SK-N-SH (cell line): ENCODE data around the gene METTL9.

Experiments
- EP300 ChIP-seq, 2 experiments: IDR thresholded peaks; 2 replicates each; pipeline versions ENCODE4 v1.4.0 to v1.6.1; 2012; ENCODE audit warnings: borderline replicate concordance in 1 of 2, low read depth in 1 of 2, low read length in 1 of 2
- EZH2phosphoT487 ChIP-seq: fragments of 200-600 bp; sonication (generic); IDR thresholded peaks from 2 replicates; pipeline ENCODE4 v1.6.1; 2017; ENCODE audit warnings: low read depth, mixed run types, mild to moderate bottlenecking, antibody characterized with exemption, moderate library complexity, borderline replicate concordance
- FOXJ3 ChIP-seq: sonication (generic); formaldehyde crosslinking; IDR thresholded peaks from 2 replicates; pipeline ENCODE4 v1.5.1; 2020; ENCODE audit warnings: mild to moderate bottlenecking, missing genetic modification reagents
- MXI1 ChIP-seq: IDR thresholded peaks from 2 replicates; pipeline ENCODE4 v1.6.1; 2012; ENCODE audit warnings: mild to moderate bottlenecking, low read depth, low read length, improper control_type of control experiment
- RCOR1 ChIP-seq: fragments of 150-350 bp; IDR thresholded peaks from 2 replicates; pipeline ENCODE4 v1.6.1; 2017; ENCODE audit warnings: antibody characterized with exemption, low read length
- REST ChIP-seq: IDR thresholded peaks from 2 replicates; pipeline ENCODE4 v1.6.1; 2012; ENCODE audit warnings: mild to moderate bottlenecking, low read depth, low read length, moderate library complexity
- RFX5 ChIP-seq: IDR thresholded peaks from 2 replicates; pipeline ENCODE4 v1.6.1; 2012; ENCODE audit warnings: mild to moderate bottlenecking, improper control_type of control experiment, low read length
- SMC3 ChIP-seq: IDR thresholded peaks from 2 replicates; pipeline ENCODE4 v1.6.1; 2012; ENCODE audit warnings: low read depth, low read length, improper control_type of control experiment
- TAF1 ChIP-seq: IDR thresholded peaks from 2 replicates; pipeline ENCODE4 v1.6.1; 2012; ENCODE audit warnings: low read depth, mild to moderate bottlenecking, low read length, moderate library complexity, borderline replicate concordance
- YY1 ChIP-seq: IDR thresholded peaks from 2 replicates; pipeline ENCODE4 v1.4.0; 2012; ENCODE audit warnings: low read depth, mild to moderate bottlenecking
- TF ChIP-seq, protein P1 (sequence below): fragments of 200-600 bp; sonication (generic); IDR thresholded peaks from 2 replicates; pipeline ENCODE4 v1.6.1; 2017; ENCODE audit warnings: antibody characterized with exemption, mild to moderate bottlenecking, moderate library complexity
- TF ChIP-seq, protein P2 (sequence below): fragments of 150-350 bp; IDR thresholded peaks from 2 replicates; pipeline ENCODE4 v1.6.1; 2017; ENCODE audit warnings: antibody characterized with exemption, low read length, low read depth, borderline replicate concordance

GRCh38 chr16:21628121-21628726 is 28.8 kb downstream of the METTL9 start:
- TF ChIP-seq EZH2phosphoT487 (no peak), REST (no peak), YY1 (no peak), FOXJ3 (CRISPR knock-in tag) (no peak), RCOR1 (no peak), MXI1 (no peak), TAF1 (no peak), SMC3 (no peak), EP300 (IDR thresholded peaks at IDR 0.05; ENCODE audit: borderline replicate concordance in 1 of 2, low read depth in 1 of 2, low read length in 1 of 2) (no peak), RFX5 (no peak)
- TF ChIP-seq, protein P1, sequence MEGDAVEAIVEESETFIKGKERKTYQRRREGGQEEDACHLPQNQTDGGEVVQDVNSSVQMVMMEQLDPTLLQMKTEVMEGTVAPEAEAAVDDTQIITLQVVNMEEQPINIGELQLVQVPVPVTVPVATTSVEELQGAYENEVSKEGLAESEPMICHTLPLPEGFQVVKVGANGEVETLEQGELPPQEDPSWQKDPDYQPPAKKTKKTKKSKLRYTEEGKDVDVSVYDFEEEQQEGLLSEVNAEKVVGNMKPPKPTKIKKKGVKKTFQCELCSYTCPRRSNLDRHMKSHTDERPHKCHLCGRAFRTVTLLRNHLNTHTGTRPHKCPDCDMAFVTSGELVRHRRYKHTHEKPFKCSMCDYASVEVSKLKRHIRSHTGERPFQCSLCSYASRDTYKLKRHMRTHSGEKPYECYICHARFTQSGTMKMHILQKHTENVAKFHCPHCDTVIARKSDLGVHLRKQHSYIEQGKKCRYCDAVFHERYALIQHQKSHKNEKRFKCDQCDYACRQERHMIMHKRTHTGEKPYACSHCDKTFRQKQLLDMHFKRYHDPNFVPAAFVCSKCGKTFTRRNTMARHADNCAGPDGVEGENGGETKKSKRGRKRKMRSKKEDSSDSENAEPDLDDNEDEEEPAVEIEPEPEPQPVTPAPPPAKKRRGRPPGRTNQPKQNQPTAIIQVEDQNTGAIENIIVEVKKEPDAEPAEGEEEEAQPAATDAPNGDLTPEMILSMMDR: no peak
- TF ChIP-seq, protein P2, sequence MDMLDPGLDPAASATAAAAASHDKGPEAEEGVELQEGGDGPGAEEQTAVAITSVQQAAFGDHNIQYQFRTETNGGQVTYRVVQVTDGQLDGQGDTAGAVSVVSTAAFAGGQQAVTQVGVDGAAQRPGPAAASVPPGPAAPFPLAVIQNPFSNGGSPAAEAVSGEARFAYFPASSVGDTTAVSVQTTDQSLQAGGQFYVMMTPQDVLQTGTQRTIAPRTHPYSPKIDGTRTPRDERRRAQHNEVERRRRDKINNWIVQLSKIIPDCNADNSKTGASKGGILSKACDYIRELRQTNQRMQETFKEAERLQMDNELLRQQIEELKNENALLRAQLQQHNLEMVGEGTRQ: no peak
